GM12873 (cell line): ENCODE data around the gene EHBP1.

Experiments used
- CTCF ChIP-seq: IDR thresholded peaks from 2 replicates; pipeline ENCODE4 v1.5.1; 2012; ENCODE audit warnings: low read depth, mild to moderate bottlenecking, moderate library complexity, low read length, control low read depth; ENCODE audit not compliant: insufficient read depth; ENCODE audit errors: missing control alignments

Gene EHBP1

GRCh38 chr2:62972601-62973000, 267.1 kb downstream of the EHBP1 start:
- TF ChIP-seq CTCF, result no peak

DNA sequence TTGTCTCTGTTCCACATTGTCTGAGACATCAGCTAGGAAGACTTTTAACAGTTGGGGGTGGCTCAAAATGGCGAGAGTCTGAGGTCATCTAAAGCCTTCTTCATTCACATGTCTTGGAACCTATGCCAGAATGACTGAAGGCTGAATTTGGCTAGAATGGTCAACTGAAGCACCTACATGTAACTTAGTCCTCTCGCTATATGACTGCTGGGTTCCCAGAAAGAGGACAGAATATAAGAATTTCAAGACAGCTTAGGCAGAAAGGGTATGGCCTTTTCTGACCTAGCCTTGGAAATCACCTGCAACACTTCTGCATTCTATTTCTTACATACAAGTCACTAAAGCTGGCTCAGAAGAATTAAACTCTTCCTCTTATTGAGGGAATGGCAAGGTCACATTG, 269.5 kb downstream of the EHBP1 start:
- TF ChIP-seq CTCF, result no peak

- TF ChIP-seq CTCF, result no peak
Observed at GRCh38 chr2:62991605-62992004, 286.1 kb downstream of the EHBP1 start.

DNA sequence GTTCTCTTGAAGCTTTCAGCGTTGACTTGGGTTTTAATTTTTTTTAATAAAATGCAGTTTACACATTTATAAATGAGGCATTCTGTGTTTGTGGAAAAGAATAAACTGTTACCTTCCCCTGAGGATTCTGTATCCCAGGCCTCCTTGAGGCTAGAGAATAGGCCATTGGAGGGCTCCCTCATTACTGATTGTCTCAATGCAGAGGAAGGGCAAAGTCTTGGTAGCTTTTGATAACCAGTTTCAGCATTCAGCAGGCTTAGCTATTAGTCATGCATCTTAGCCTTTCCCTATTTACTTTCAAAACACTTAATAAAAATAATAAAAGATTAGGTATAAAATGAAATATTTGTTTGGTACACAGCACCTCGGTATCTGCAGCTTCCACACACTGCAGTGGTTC, 287.0 kb downstream of the EHBP1 start:
- no peak for TF ChIP-seq CTCF

GRCh38 chr2:62994206-62994605, 288.7 kb downstream of the EHBP1 start:
- no peak for TF ChIP-seq CTCF

GRCh38 chr2:62996534-62997186, 291.1 kb downstream of the EHBP1 start:
- no peak for TF ChIP-seq CTCF

- no peak for TF ChIP-seq CTCF
Observed at GRCh38 chr2:62998949-62999348, 293.4 kb downstream of the EHBP1 start.
